B cell (primary cell): ENCODE data around the gene TRIM41. TPM values are rescaled to one million over a fixed set of nuclear protein-coding genes. Genes with fewer than 3 reads are reported as not detected.
A peak's percentile ranks its signal among the peaks of the same experiment; 100 is the strongest.

Source experiments
- ATAC-seq: fragments of 200-7000 bp; cut with Tn5 transposase; one replicate; pipeline ENCODE4 v1.10.0; 2021; ENCODE audit warnings: low read depth, mild to moderate bottlenecking, moderate number of reproducible peaks, moderate library complexity
- CTCF ChIA-PET: fragments of 350-600 bp; sonication (Branson Sonifier 250); formaldehyde crosslinking; loops from one replicate; lab custom pipeline; 2021; ENCODE audit warnings: antibody characterized with exemption, inconsistent platforms; lab: Charles Lee
- POLR2A ChIA-PET: fragments of 350-600 bp; sonication (Branson Sonifier 250); formaldehyde crosslinking; loops from one replicate; lab custom pipeline; 2021; ENCODE audit warnings: antibody characterized with exemption; lab: Charles Lee
- DNase-seq: peaks from one replicate; pipeline ENCODE4 v3.0.0; 2013
- H2AFZ ChIP-seq: 2 replicates; pipeline ENCODE4 v1.6.1; 2012; ENCODE audit warnings: mild to moderate bottlenecking, low read depth, low read length; ENCODE audit not compliant: insufficient read depth, poor library complexity, severe bottlenecking
- H3K27ac ChIP-seq, 2 donors: 1 replicate in 1 of 2; 2 replicates in 1 of 2; pipeline ENCODE4 v1.5.1; 2012 to 2013; ENCODE audit warnings: low read length in 2 of 2, mild to moderate bottlenecking in 2 of 2, moderate library complexity in 1 of 2
- H3K27me3 ChIP-seq, 4 experiments: fragments of 200-600 bp in 1 of 4; sonication (generic) in 1 of 4; replicated peaks in 1 of 4; 1 replicate in 2 of 4; 2 replicates in 2 of 4; pipeline versions ENCODE4 v1.6.1 to v1.7.0; 2013 to 2016; ENCODE audit warnings: low read length in 3 of 4, mild to moderate bottlenecking in 2 of 4, mixed read lengths in 1 of 4, moderate library complexity in 1 of 4; ENCODE audit not compliant: insufficient read depth in 4 of 4, control insufficient read depth in 3 of 4; ENCODE audit errors: control extremely low read depth in 1 of 4
- H3K36me3 ChIP-seq, 2 experiments: replicated peaks in 1 of 2; 1 replicate in 1 of 2; 2 replicates in 1 of 2; pipeline versions ENCODE4 v1.6.1 to v1.7.1; 2013; ENCODE audit warnings: low read length in 1 of 2; ENCODE audit not compliant: insufficient read depth in 2 of 2, control insufficient read depth in 1 of 2; ENCODE audit errors: control extremely low read depth in 1 of 2, extremely low read depth in 1 of 2
- H3K4me1 ChIP-seq, 2 donors: fragments of 200-600 bp in 1 of 2; sonication (generic) in 1 of 2; 1 replicate in 1 of 2; 2 replicates in 1 of 2; pipeline versions ENCODE4 v1.5.1 to v1.6.1; 2013 to 2017; ENCODE audit warnings: low read length in 2 of 2; ENCODE audit not compliant: control insufficient read depth in 2 of 2, insufficient read depth in 2 of 2
- H3K4me2 ChIP-seq: replicated peaks from 2 replicates; pipeline ENCODE3; 2012; ENCODE audit warnings: mild to moderate bottlenecking, low read depth, low read length; ENCODE audit not compliant: poor library complexity, severe bottlenecking
- H3K4me3 ChIP-seq, 5 experiments: fragments of 200-600 bp in 1 of 5; sonication (generic) in 1 of 5; 1 replicate in 3 of 5; 2 replicates in 2 of 5; pipeline versions ENCODE4 v1.5.1 to v1.7.0; 2011 to 2016; ENCODE audit warnings: low read length in 4 of 5, mild to moderate bottlenecking in 4 of 5, low read depth in 2 of 5, control low read depth in 1 of 5, moderate library complexity in 1 of 5; ENCODE audit not compliant: insufficient read depth in 1 of 5; ENCODE audit errors: control extremely low read depth in 1 of 5, extremely low read depth in 1 of 5
- H3K79me2 ChIP-seq: fragments of 200-600 bp; sonication (generic); one replicate; pipeline ENCODE4 v1.6.0; 2016; ENCODE audit warnings: low read length; ENCODE audit not compliant: control insufficient read depth, insufficient read depth
- H3K9ac ChIP-seq: fragments of 200-600 bp; sonication (generic); 2 replicates; pipeline ENCODE4 v1.6.1; 2017; ENCODE audit warnings: mild to moderate bottlenecking, low read length, moderate library complexity
- H3K9me3 ChIP-seq, 3 donors: one replicate each; pipeline versions ENCODE4 v1.6.1 to v1.7.1; 2013; ENCODE audit warnings: low read length in 2 of 3; ENCODE audit not compliant: control insufficient read depth in 2 of 3, insufficient read depth in 1 of 3; ENCODE audit errors: control extremely low read depth in 1 of 3
- H4K20me1 ChIP-seq: 2 replicates; pipeline ENCODE4 v1.6.0; 2012; ENCODE audit warnings: mild to moderate bottlenecking, low read length; ENCODE audit not compliant: insufficient read depth, control insufficient read depth, poor library complexity, severe bottlenecking
- H3K27ac Mint-ChIP-seq: one replicate; pipeline ENCODE4 v1.8.0; 2021; ENCODE audit warnings: mixed read lengths
- H3K27me3 Mint-ChIP-seq: one replicate; pipeline ENCODE4 v1.8.0; 2021; ENCODE audit warnings: mixed read lengths
- H3K4me1 Mint-ChIP-seq: one replicate; pipeline ENCODE4 v1.8.0; 2021; ENCODE audit warnings: mixed read lengths
- H3K4me3 Mint-ChIP-seq: one replicate; pipeline ENCODE4 v1.8.0; 2021; ENCODE audit warnings: mixed read lengths
- H3K9me3 Mint-ChIP-seq: one replicate; pipeline ENCODE4 v1.8.0; 2022; ENCODE audit warnings: mixed read lengths; ENCODE audit not compliant: insufficient read depth
- EZH2 ChIP-seq: IDR thresholded peaks from 2 replicates; pipeline ENCODE4 v1.6.1; 2012; ENCODE audit warnings: borderline replicate concordance, low read depth, mild to moderate bottlenecking, moderate library complexity, low read length; ENCODE audit not compliant: insufficient read depth, poor library complexity, severe bottlenecking
- WGBS: methylation state at CpG from one replicate; pipeline ENCODE4 v1.1.5; 2013; ENCODE audit warnings: missing lambda C conversion rate; ENCODE audit not compliant: insufficient coverage; 5-methylcytosine and 5-hydroxymethylcytosine counted together
- intact Hi-C: fragments of 100-400 bp; cut with micrococcal nuclease; formaldehyde crosslinking; loops from one replicate; pipeline ENCODE4 v1.10.0; 2022
- polyA plus RNA-seq: library from polyadenylated mRNA; depleted of rRNA; stranded (reverse); fragments of >200 nt; gene quantifications from 2 replicates; pipeline ENCODE4 v1.2.3, GENCODE V29; 2012
- total RNA-seq, 2 donors: library from RNA; stranded (reverse); fragments of 120-200 nt in 1 of 2; gene quantifications; 1 replicate in 1 of 2; 2 replicates in 1 of 2; pipeline versions ENCODE4 v1.2.3 to v1.2.4, GENCODE V29; 2013 to 2022
- TF ChIP-seq, protein P1 (sequence below): fragments of 200-600 bp; IDR thresholded peaks from one replicate; pipeline ENCODE4 v1.8.0; 2022; ENCODE audit warnings: antibody characterized with exemption, mild to moderate bottlenecking

Gene TRIM41
- total and polyA plus RNA-seq, 2 donors (not counting 1 experiment from before 2014, with no cell fraction given) = 28.4 to 44.3 TPM

DNA sequence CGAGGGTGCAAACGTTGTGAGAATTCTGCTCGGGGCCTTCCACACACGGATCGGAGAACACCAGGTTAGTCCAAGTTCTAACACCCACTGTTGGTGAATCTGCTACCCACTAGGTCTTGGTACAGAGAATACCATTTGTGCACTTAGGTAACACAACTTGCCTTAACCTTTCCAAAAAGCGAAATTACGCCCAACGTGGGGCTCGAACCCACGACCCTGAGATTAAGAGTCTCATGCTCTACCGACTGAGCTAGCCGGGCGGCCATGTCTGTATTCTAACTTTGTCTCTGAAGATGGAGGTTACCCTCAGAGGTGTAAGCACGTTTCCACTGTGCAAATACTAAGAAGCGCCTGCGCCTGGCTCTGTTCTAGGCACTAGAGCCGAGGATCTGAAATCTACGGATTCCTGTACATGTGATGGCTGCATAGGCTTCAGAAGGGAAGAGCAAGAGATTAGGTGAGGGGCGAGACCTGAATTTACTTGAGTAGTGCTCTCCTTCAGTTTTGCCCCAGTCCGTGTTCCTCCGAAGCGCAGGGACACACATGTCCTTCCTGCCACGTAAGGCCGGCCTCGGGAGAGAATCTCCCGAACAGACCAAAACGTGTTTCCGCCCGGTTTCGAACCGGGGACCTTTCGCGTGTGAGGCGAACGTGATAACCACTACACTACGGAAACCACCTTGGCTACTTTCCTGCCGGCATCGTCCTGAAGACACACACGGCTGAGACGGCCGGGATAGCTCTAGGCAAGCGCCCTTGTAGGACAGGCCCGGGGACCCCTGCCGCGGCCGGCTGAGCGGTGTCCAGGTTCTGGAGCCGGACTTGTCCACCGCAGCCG lies 1.1 kb upstream of the TRIM41 start:
- Histone ChIP-seq H3K79me2 (peaks cover 24% of the 10 kb centered on the region), H3K4me2 (peak overlapping the region; percentile 95), H3K9me3 (peaks cover 0 to 18% (median 0%) of the 10 kb centered on the region in 3 donors), H2AFZ (peak overlapping the region; percentile 89), H4K20me1 (no peaks in the 10 kb centered on the region), H3K36me3 (peaks cover 0 to 1% of the 10 kb centered on the region in 2 experiments), H3K9ac (peak overlapping the region; percentile 79), H3K27ac (peak overlapping the region; percentile 95), H3K27me3 (no peaks in the 10 kb centered on the region), H3K4me3 (peak overlapping the region; percentile 68 to 95 (median 89)), H3K4me1 (peaks cover 18 to 46% of the 10 kb centered on the region in 2 donors)
- peak overlapping the region; percentile 98 for H3K27ac Mint-ChIP-seq
- DNase-seq (peak; percentile 97), ATAC-seq (peak; percentile 10)
- POLR2A ChIA-PET = interaction anchor here (0.8 to 3.5 kb wide), 10 partner anchors 14 to 65 kb away, joined by 3 to 74 read pairs (median 6); partner anchors contain the start of genes RACK1, TRIM52 and TRIM7
- H3K9me3 Mint-ChIP-seq = no peaks in the 10 kb centered on the region
- intact Hi-C loops = loop anchor here (1.0 to 2.0 kb wide), 2 partner anchors 15 to 419 kb away; partner anchors contain the start of gene MGAT1
- peaks cover 65% of the 10 kb centered on the region for H3K4me1 Mint-ChIP-seq
- CTCF ChIA-PET = interaction anchor here (0.9 to 3.8 kb wide), 8 partner anchors 13 to 49 kb away, joined by 3 to 48 read pairs (median 8); partner anchors contain the start of gene TRIM52
- no peak for TF ChIP-seq EZH2
- TF ChIP-seq, protein P1, sequence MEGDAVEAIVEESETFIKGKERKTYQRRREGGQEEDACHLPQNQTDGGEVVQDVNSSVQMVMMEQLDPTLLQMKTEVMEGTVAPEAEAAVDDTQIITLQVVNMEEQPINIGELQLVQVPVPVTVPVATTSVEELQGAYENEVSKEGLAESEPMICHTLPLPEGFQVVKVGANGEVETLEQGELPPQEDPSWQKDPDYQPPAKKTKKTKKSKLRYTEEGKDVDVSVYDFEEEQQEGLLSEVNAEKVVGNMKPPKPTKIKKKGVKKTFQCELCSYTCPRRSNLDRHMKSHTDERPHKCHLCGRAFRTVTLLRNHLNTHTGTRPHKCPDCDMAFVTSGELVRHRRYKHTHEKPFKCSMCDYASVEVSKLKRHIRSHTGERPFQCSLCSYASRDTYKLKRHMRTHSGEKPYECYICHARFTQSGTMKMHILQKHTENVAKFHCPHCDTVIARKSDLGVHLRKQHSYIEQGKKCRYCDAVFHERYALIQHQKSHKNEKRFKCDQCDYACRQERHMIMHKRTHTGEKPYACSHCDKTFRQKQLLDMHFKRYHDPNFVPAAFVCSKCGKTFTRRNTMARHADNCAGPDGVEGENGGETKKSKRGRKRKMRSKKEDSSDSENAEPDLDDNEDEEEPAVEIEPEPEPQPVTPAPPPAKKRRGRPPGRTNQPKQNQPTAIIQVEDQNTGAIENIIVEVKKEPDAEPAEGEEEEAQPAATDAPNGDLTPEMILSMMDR = no peak
- peak overlapping the region; percentile 94 for H3K4me3 Mint-ChIP-seq
- 6% methylated on average over 49 of the region's 50 CpGs for WGBS
- H3K27me3 Mint-ChIP-seq = no peaks in the 10 kb centered on the region
